SU-DHL-6 (cell line): ENCODE measurements around the gene PRTN3.

Experiments used
- EZH2phosphoT487 ChIP-seq: fragments of 200-600 bp; sonication (generic), shearing (Covaris generic); conservative IDR thresholded peaks from 2 replicates; pipeline ENCODE4 v1.6.1; 2018; ENCODE audit warnings: mild to moderate bottlenecking, antibody characterized with exemption, low read length, moderate library complexity, mixed read lengths
- TF ChIP-seq, protein P1 (sequence below): fragments of 200-600 bp; sonication (generic); IDR thresholded peaks from one replicate; pipeline ENCODE4 v1.5.1; 2017; ENCODE audit warnings: antibody characterized with exemption, mild to moderate bottlenecking, low read length, moderate library complexity; ENCODE audit not compliant: insufficient read depth, poor library complexity, severe bottlenecking

DNA sequence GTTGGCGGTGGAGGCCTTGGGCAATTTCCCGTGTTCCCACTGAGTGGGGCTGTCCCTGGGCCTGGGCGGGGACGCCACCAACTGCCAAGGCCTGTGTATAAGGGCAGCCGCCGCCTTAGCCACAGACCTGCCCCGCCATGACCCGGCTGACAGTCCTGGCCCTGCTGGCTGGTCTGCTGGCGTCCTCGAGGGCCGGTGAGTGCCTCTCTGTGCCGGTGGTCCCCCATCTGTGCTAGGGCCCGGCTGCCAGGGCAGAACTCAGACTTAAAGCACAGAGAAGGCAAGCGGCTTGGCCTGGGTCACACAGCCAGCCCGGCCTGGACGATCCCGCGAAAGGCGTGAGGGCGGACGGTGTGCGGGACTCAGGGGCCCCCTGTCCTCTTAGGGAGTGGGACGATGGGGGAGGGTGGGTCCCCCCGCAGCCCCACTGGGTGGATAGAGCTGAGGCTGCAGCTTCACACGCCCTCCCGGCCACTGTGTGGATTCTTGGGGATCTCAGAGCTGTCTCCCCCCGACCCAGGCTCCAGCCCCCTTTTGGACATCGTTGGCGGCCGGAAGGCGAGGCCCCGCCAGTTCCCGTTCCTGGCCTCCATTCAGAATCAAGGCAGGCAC is 13.0 kb upstream of the PRTN3 start, which contains the start of gene AZU1:
- TF ChIP-seq, protein P1, sequence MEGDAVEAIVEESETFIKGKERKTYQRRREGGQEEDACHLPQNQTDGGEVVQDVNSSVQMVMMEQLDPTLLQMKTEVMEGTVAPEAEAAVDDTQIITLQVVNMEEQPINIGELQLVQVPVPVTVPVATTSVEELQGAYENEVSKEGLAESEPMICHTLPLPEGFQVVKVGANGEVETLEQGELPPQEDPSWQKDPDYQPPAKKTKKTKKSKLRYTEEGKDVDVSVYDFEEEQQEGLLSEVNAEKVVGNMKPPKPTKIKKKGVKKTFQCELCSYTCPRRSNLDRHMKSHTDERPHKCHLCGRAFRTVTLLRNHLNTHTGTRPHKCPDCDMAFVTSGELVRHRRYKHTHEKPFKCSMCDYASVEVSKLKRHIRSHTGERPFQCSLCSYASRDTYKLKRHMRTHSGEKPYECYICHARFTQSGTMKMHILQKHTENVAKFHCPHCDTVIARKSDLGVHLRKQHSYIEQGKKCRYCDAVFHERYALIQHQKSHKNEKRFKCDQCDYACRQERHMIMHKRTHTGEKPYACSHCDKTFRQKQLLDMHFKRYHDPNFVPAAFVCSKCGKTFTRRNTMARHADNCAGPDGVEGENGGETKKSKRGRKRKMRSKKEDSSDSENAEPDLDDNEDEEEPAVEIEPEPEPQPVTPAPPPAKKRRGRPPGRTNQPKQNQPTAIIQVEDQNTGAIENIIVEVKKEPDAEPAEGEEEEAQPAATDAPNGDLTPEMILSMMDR: no peak
- no peak for TF ChIP-seq EZH2phosphoT487
